Stomach (tissue), 4 donors: Measurements from ENCODE around the gene ROGDI.

Source experiments
- POLR2A ChIP-seq, 4 donors: fragments of 450-650 bp; IDR thresholded peaks; one replicate each; pipeline ENCODE4 v1.6.1; 2016; ENCODE audit warnings: antibody characterized with exemption in 4 of 4, control low read depth in 2 of 4, mild to moderate bottlenecking in 1 of 4, moderate library complexity in 1 of 4
- POLR2AphosphoS5 ChIP-seq, 3 donors: sonication (generic); formaldehyde crosslinking; IDR thresholded peaks; one replicate each; pipeline ENCODE4 v1.6.1; 2016; ENCODE audit warnings: antibody characterized with exemption in 3 of 3

GRCh38 chr16:4767872-4768548 is 34.4 kb downstream of the ROGDI start:
- TF ChIP-seq POLR2A (IDR thresholded peaks at IDR 0.05) (no peak), POLR2AphosphoS5 (IDR thresholded peaks at IDR 0.05) (no peak)
